GM12878 (cell line): ENCODE measurements around the gene JADE1. TPM values are rescaled to one million over a fixed set of nuclear protein-coding genes. Genes with fewer than 3 reads are reported as not detected.
A peak's percentile ranks its signal among the peaks of the same experiment; 100 is the strongest.

Experiments used
- CEBPB ChIP-seq, 2 experiments: fragments of 150-350 bp in 1 of 2; IDR thresholded peaks; 2 replicates each; pipeline ENCODE4 v1.6.1; 2012 to 2014; ENCODE audit warnings: low read depth in 2 of 2, low read length in 2 of 2, borderline replicate concordance in 1 of 2, inconsistent platforms in 1 of 2
- CHD1 ChIP-seq: IDR thresholded peaks from 2 replicates; pipeline ENCODE4 v1.6.1; 2012; ENCODE audit warnings: low read depth, low read length, improper control_type of control experiment
- CREB1 ChIP-seq: IDR thresholded peaks from 2 replicates; pipeline ENCODE4 v1.6.1; 2012; ENCODE audit warnings: low read depth, mild to moderate bottlenecking, inconsistent platforms
- ESRRA ChIP-seq: IDR thresholded peaks from 2 replicates; pipeline ENCODE4 v1.6.1; 2012; ENCODE audit warnings: mild to moderate bottlenecking, low read length, improper control_type of control experiment
- GABPA ChIP-seq: IDR thresholded peaks from 2 replicates; pipeline ENCODE4 v1.6.1; 2014; ENCODE audit warnings: antibody characterized with exemption, low read depth, mild to moderate bottlenecking, inconsistent platforms
- GATAD2B ChIP-seq: fragments of 450-650 bp; conservative IDR thresholded peaks from 2 replicates; pipeline ENCODE4 v1.6.1; 2017; ENCODE audit warnings: low read depth, mild to moderate bottlenecking, moderate library complexity
- HDAC2 ChIP-seq: fragments of 200-600 bp; sonication (generic); IDR thresholded peaks from 2 replicates; pipeline ENCODE4 v1.6.1; 2017
- HDAC6 ChIP-seq: fragments of 200-600 bp; sonication (generic); IDR thresholded peaks from one replicate; pipeline ENCODE4 v1.8.0; 2017; ENCODE audit warnings: antibody characterized with exemption; ENCODE audit not compliant: unreplicated experiment
- IKZF2 ChIP-seq, 2 experiments: fragments of 450-650 bp; IDR thresholded peaks; 2 replicates each; pipeline ENCODE4 v1.6.1; 2017; ENCODE audit warnings: mild to moderate bottlenecking in 2 of 2, moderate library complexity in 2 of 2
- KDM1A ChIP-seq: fragments of 200-600 bp; sonication (generic); IDR thresholded peaks from 2 replicates; pipeline ENCODE4 v1.6.1; 2016; ENCODE audit warnings: borderline replicate concordance
- LARP7 ChIP-seq: fragments of 450-650 bp; IDR thresholded peaks from 2 replicates; pipeline ENCODE4 v1.6.1; 2017; ENCODE audit warnings: mild to moderate bottlenecking
- MYC ChIP-seq: IDR thresholded peaks from 2 replicates; pipeline ENCODE4 v1.6.1; 2011; ENCODE audit warnings: mild to moderate bottlenecking, low read length, moderate library complexity, inconsistent platforms; ENCODE audit not compliant: insufficient read depth, insufficient replicate concordance, insufficient read length, severe bottlenecking
- RB1 ChIP-seq: fragments of 450-650 bp; formaldehyde crosslinking; IDR thresholded peaks from 2 replicates; pipeline ENCODE4 v1.6.1; 2017; ENCODE audit warnings: mild to moderate bottlenecking, borderline replicate concordance
- RCOR1 ChIP-seq: conservative IDR thresholded peaks from 2 replicates; pipeline ENCODE4 v1.6.1; 2012; ENCODE audit warnings: low read depth, low read length, improper control_type of control experiment
- RELA ChIP-seq: fragments of 450-650 bp; IDR thresholded peaks from 2 replicates; pipeline ENCODE4 v1.8.0; 2014; ENCODE audit warnings: borderline replicate concordance; ENCODE audit not compliant: partially characterized antibody
- TCF3 ChIP-seq: IDR thresholded peaks from 2 replicates; pipeline ENCODE4 v1.6.1; 2012; ENCODE audit warnings: low read depth, mild to moderate bottlenecking, low read length, borderline replicate concordance; ENCODE audit not compliant: insufficient read depth
- ZBTB40 ChIP-seq: fragments of 450-650 bp; IDR thresholded peaks from 2 replicates; pipeline ENCODE4 v1.6.1; 2016; ENCODE audit warnings: mild to moderate bottlenecking, moderate library complexity, borderline replicate concordance
- ZNF384 ChIP-seq: IDR thresholded peaks from 2 replicates; pipeline ENCODE4 v1.6.1; 2012; ENCODE audit warnings: low read depth, mild to moderate bottlenecking, low read length, improper control_type of control experiment, borderline replicate concordance
- ZZZ3 ChIP-seq: IDR thresholded peaks from 2 replicates; pipeline ENCODE4 v1.6.1; 2011; ENCODE audit warnings: low read depth; ENCODE audit not compliant: control insufficient read depth, insufficient read length
- polyA plus RNA-seq, 11 experiments: library from polyadenylated mRNA; depleted of rRNA in 4 of 11; unstranded in 6 of 11; stranded (reverse) in 5 of 11; fragments of >200 nt; fragmentation: Nextera tagmentation in 4 of 11; fragmentation: Illumina TruSeq in 1 of 11; extraction: Ambion mirVana in 4 of 11; extraction: Trizol in 1 of 11; gene quantifications; 1 replicate in 1 of 11; 2 replicates in 10 of 11; pipeline versions ENCODE4 v1.2.1 to v1.2.3, GENCODE V29; 2011 to 2016; ENCODE audit warnings: inconsistent platforms in 2 of 11, missing spikeins in 2 of 11, low read depth in 1 of 11
- total RNA-seq, 4 experiments: library from RNA; depleted of rRNA in 3 of 4; stranded (reverse); fragments of >200 nt in 3 of 4; fragmentation: Illumina TruSeq in 1 of 4; extraction: Trizol in 1 of 4; gene quantifications; 2 replicates each; pipeline versions ENCODE4 v1.2.1 to v1.2.3, GENCODE V29; 2013 to 2021
- TF ChIP-seq, protein P1 (sequence below): IDR thresholded peaks from 2 replicates; pipeline ENCODE4 v1.6.1; 2011; ENCODE audit warnings: borderline replicate concordance, low read depth, mild to moderate bottlenecking, moderate library complexity, mixed read lengths, low read length; ENCODE audit not compliant: insufficient read depth; ENCODE audit errors: extremely low read length
- TF ChIP-seq, protein P2 (sequence below): fragments of 450-650 bp; formaldehyde crosslinking; IDR thresholded peaks from 2 replicates; pipeline ENCODE4 v1.4.0; 2022; ENCODE audit warnings: mild to moderate bottlenecking, moderate library complexity

Gene JADE1
- total and polyA plus RNA-seq, 10 of the 15 experiments (the other 5 are each of a cell fraction or from before 2014, with no cell fraction given): 5.9 to 27.2 (median 15.8) TPM

- TF ChIP-seq, protein P1, sequence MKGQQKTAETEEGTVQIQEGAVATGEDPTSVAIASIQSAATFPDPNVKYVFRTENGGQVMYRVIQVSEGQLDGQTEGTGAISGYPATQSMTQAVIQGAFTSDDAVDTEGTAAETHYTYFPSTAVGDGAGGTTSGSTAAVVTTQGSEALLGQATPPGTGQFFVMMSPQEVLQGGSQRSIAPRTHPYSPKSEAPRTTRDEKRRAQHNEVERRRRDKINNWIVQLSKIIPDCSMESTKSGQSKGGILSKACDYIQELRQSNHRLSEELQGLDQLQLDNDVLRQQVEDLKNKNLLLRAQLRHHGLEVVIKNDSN: no peak
- TF ChIP-seq CREB1: peak; percentile 21; the same call in 1 of the 2 replicates
- peak; percentile 86 for TF ChIP-seq RELA
- TF ChIP-seq RCOR1: no peak
- TF ChIP-seq KDM1A: no peak
- TF ChIP-seq HDAC2: no peak
- no peak for TF ChIP-seq ZNF384
- TF ChIP-seq CHD1: no peak
- TF ChIP-seq GATAD2B: 0 out of 2 replicates have a peak, but pooled peaks have one; percentile 34
- TF ChIP-seq TCF3: no peak
- no peak for TF ChIP-seq HDAC6
- no peak for TF ChIP-seq MYC
- TF ChIP-seq RB1: no peak
- no peak for TF ChIP-seq GABPA
- no peak for TF ChIP-seq ZBTB40
- no peak for TF ChIP-seq ESRRA
- no peak for TF ChIP-seq ZZZ3
- TF ChIP-seq, protein P2, sequence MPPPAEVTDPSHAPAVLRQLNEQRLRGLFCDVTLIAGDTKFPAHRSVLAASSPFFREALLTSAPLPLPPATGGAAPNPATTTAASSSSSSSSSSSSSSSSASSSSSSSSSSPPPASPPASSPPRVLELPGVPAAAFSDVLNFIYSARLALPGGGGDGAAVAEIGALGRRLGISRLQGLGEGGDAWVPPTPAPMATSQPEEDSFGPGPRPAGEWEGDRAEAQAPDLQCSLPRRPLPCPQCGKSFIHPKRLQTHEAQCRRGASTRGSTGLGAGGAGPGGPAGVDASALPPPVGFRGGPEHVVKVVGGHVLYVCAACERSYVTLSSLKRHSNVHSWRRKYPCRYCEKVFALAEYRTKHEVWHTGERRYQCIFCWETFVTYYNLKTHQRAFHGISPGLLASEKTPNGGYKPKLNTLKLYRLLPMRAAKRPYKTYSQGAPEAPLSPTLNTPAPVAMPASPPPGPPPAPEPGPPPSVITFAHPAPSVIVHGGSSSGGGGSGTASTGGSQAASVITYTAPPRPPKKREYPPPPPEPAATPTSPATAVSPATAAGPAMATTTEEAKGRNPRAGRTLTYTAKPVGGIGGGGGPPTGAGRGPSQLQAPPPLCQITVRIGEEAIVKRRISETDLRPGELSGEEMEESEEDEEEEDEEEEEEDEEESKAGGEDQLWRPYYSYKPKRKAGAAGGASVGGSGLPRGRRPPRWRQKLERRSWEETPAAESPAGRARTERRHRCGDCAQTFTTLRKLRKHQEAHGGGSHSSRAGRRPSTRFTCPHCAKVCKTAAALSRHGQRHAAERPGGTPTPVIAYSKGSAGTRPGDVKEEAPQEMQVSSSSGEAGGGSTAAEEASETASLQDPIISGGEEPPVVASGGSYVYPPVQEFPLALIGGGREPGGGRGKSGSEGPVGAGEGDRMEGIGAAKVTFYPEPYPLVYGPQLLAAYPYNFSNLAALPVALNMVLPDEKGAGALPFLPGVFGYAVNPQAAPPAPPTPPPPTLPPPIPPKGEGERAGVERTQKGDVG (CRISPR knock-in tag): no peak
- no peak for TF ChIP-seq CEBPB (IDR thresholded peaks at IDR 0.05; ENCODE audit: borderline replicate concordance in 1 of 2, low read depth in 2 of 2, low read length in 2 of 2)
- no peak; the same call in 1 of the 2 replicates for TF ChIP-seq LARP7
- TF ChIP-seq IKZF2 (IDR thresholded peaks at IDR 0.05): peak in 1 of 2 experiments; percentile 28; a peak in 2 of 4 replicates
Observed at GRCh38 chr4:128862608-128863311, 53.3 kb downstream of the JADE1 start (continued).
